CD4-positive, alpha-beta T cell (primary cell): ENCODE results near the gene BUD13. TPM values are rescaled to one million over a fixed set of nuclear protein-coding genes. Genes with fewer than 3 reads are reported as not detected.

Experiments used
- ATAC-seq: fragments of 200-7000 bp; cut with Tn5 transposase; one replicate; pipeline ENCODE4 v1.10.0; 2022; ENCODE audit warnings: mild to moderate bottlenecking; ENCODE audit not compliant: poor library complexity
- CTCF ChIA-PET: fragments of 350-600 bp; sonication (Branson Sonifier 250); formaldehyde crosslinking; loops from one replicate; lab custom pipeline; 2021; ENCODE audit warnings: antibody characterized with exemption, inconsistent platforms; lab: Charles Lee
- POLR2A ChIA-PET: fragments of 350-600 bp; sonication (Branson Sonifier 250); formaldehyde crosslinking; loops from one replicate; lab custom pipeline; 2021; ENCODE audit warnings: antibody characterized with exemption, inconsistent platforms; lab: Charles Lee
- DNase-seq, 14 experiments: peaks; one replicate each; pipeline ENCODE4 v3.0.0-alpha.2; 2013 to 2020; ENCODE audit warnings: mixed read lengths in 2 of 14
- H3K27ac ChIP-seq, 2 donors: one replicate each; pipeline versions ENCODE4 v1.5.1 to v1.7.0; 2013; ENCODE audit warnings: low read length in 2 of 2, low read depth in 1 of 2, mild to moderate bottlenecking in 1 of 2
- H3K27me3 ChIP-seq, 2 experiments: 1 replicate in 1 of 2; 2 replicates in 1 of 2; pipeline versions ENCODE4 v1.6.1 to v1.7.0; 2013; ENCODE audit warnings: low read length in 2 of 2, control low read depth in 1 of 2, mild to moderate bottlenecking in 1 of 2, moderate library complexity in 1 of 2; ENCODE audit not compliant: insufficient read depth in 2 of 2, control insufficient read depth in 1 of 2
- H3K36me3 ChIP-seq: one replicate; pipeline ENCODE4 v1.6.1; 2013; ENCODE audit warnings: low read length, control low read depth; ENCODE audit not compliant: insufficient read depth
- H3K4me1 ChIP-seq: one replicate; pipeline ENCODE4 v1.6.1; 2013; ENCODE audit warnings: low read length, control low read depth; ENCODE audit not compliant: insufficient read depth
- H3K4me3 ChIP-seq: one replicate; pipeline ENCODE4 v1.5.1; 2013; ENCODE audit warnings: mild to moderate bottlenecking, low read length, moderate library complexity
- H3K9me3 ChIP-seq, 2 experiments: 1 replicate in 1 of 2; 2 replicates in 1 of 2; pipeline versions ENCODE4 v1.6.1 to v1.7.0; 2013; ENCODE audit warnings: low read length in 2 of 2, mild to moderate bottlenecking in 2 of 2, control low read depth in 1 of 2, moderate library complexity in 1 of 2; ENCODE audit not compliant: control insufficient read depth in 1 of 2, insufficient read depth in 1 of 2
- H3K27ac Mint-ChIP-seq: one replicate; pipeline ENCODE4 v1.8.0; 2020; ENCODE audit warnings: mixed read lengths
- H3K27me3 Mint-ChIP-seq: one replicate; pipeline ENCODE4 v1.8.0; 2021; ENCODE audit warnings: mixed read lengths
- H3K36me3 Mint-ChIP-seq: one replicate; pipeline ENCODE4 v1.8.0; 2021; ENCODE audit warnings: low read depth, mixed read lengths
- H3K4me1 Mint-ChIP-seq: one replicate; pipeline ENCODE4 v1.8.0; 2021; ENCODE audit warnings: low read depth, mixed read lengths
- H3K4me3 Mint-ChIP-seq: one replicate; pipeline ENCODE4 v1.8.0; 2020; ENCODE audit warnings: mild to moderate bottlenecking, mixed read lengths
- H3K9me3 Mint-ChIP-seq: one replicate; pipeline ENCODE4 v1.8.0; 2020; ENCODE audit warnings: mixed read lengths
- CTCF ChIP-seq: fragments of 200-600 bp; IDR thresholded peaks from one replicate; pipeline ENCODE4 v1.8.0; 2022; ENCODE audit warnings: antibody characterized with exemption, mild to moderate bottlenecking
- intact Hi-C, 2 experiments: fragments of 100-400 bp; cut with DNase I in 1 of 2; cut with micrococcal nuclease in 1 of 2; formaldehyde crosslinking; loops; one replicate each; pipeline versions ENCODE4 v1.15.1 to v1.9.0; 2023 to 2025; cut with DNase I, micrococcal nuclease
- polyA plus RNA-seq, 2 donors: library from polyadenylated mRNA; unstranded; fragments of 120-200 nt; gene quantifications; one replicate each; pipeline ENCODE4 v1.2.1, GENCODE V29; 2013
- total RNA-seq, 174 experiments: library from RNA in 2 of 174; stranded (reverse) in 2 of 174; gene quantifications; one replicate each; pipeline ENCODE4 v1.2.3 and lab custom pipeline; 2021 to 2026

BUD13 gene
- total RNA-seq (10 to 100 TPM in 1 of 2 experiments, 1 to 10 TPM in 1; 9.2 to 10.1 TPM), total RNA-seq (lab: John Stamatoyannopoulos, UW) (19.8 to 67.6 (median 37.1) reads per million in 172 experiments)
- polyA plus RNA-seq (2013, experiment 1 of 2), result 17.7 TPM
- 19.0 TPM for polyA plus RNA-seq (2013, experiment 2 of 2)

GRCh38 chr11:116772443-116773202 is at the start of gene BUD13:
Gene BUD13, minus strand, starts transcription at chr11:116772987. Its CDS starts 23 bp downstream, at chr11:116772964.
- POLR2A ChIA-PET, result interaction anchor here (0.7 to 4.8 kb wide), 5 partner anchors 8 to 371 kb away, joined by 3 to 64 read pairs (median 9); partner anchors contain the start of genes PAFAH1B2 and ZPR1
- peak within 1 kb of the TSS; percentile 92 for H3K4me3 ChIP-seq
- Mint-ChIP-seq H3K27ac (peak within 1 kb of the TSS; percentile 95), H3K27me3 (no peaks in the 10 kb centered on the region), H3K9me3 (no peaks in the 10 kb centered on the region), H3K4me3 (peak within 1 kb of the TSS; percentile 99), H3K36me3 (peaks cover 51% of the 10 kb centered on the region), H3K4me1 (peaks cover 45% of the 10 kb centered on the region)
- H3K27me3 ChIP-seq, result no peaks in the 10 kb centered on the region
- H3K36me3 ChIP-seq, result peaks cover 23% of the 10 kb centered on the region
- intact Hi-C loops, result loop anchor here (1.0 to 5.0 kb wide), 5 partner anchors 16 to 555 kb away; partner anchors contain the start of genes ZPR1 (in 2 of the 2), CEP164 (in 1 of the 2), PCSK7 (in 1 of the 2) and RNF214 (in 1 of the 2)
- CTCF ChIA-PET, result interaction anchor here (0.8 to 3.7 kb wide), 6 partner anchors 11 to 63 kb away, joined by 3 to 13 read pairs (median 4); partner anchors contain the start of genes APOA5 and ZPR1
- DNase-seq (peak; percentile 90 to 96 (median 94)), ATAC-seq (peak; percentile 92)
- peak; percentile 16 for TF ChIP-seq CTCF
- H3K9me3 ChIP-seq, result no peaks in the 10 kb centered on the region
- peak within 1 kb of the TSS; percentile 87 to 90 for H3K27ac ChIP-seq
- H3K4me1 ChIP-seq, result peaks cover 23% of the 10 kb centered on the region

- ATAC-seq, result no peak
- CTCF ChIA-PET, result interaction anchor here (0.5 to 2.0 kb wide), 2 partner anchors 12 to 14 kb away, joined by 3 to 5 read pairs; no protein-coding TSS in a partner anchor
- intact Hi-C loops, result no loop called here
Measured at GRCh38 chr11:116822575-116822974, 49.8 kb upstream of the BUD13 start.

More at GRCh38 chr11:116822575-116822974, 49.8 kb upstream of the BUD13 start:
- no peaks in the 10 kb centered on the region for H3K4me1 Mint-ChIP-seq
- Histone ChIP-seq H3K27ac (no peak overlapping the region), H3K36me3 (no peaks in the 10 kb centered on the region), H3K27me3 (no peaks in the 10 kb centered on the region), H3K4me1 (no peaks in the 10 kb centered on the region), H3K9me3 (no peaks in the 10 kb centered on the region), H3K4me3 (no peak overlapping the region)
- H3K4me3 Mint-ChIP-seq, result no peak overlapping the region
- POLR2A ChIA-PET, result no interaction called here
- DNase-seq, result no peak
- no peaks in the 10 kb centered on the region for H3K27me3 Mint-ChIP-seq
- H3K27ac Mint-ChIP-seq, result no peak overlapping the region
- H3K36me3 Mint-ChIP-seq, result no peaks in the 10 kb centered on the region
- no peaks in the 10 kb centered on the region for H3K9me3 Mint-ChIP-seq
- no peak for TF ChIP-seq CTCF
